ENCODE data around the gene CD300LG. TPM values are rescaled to one million over a fixed set of nuclear protein-coding genes. Genes with fewer than 3 reads are reported as not detected.

Gene CD300LG
- total and polyA plus RNA-seq, 2 experiments from 2014 or later: not detected

DNA sequence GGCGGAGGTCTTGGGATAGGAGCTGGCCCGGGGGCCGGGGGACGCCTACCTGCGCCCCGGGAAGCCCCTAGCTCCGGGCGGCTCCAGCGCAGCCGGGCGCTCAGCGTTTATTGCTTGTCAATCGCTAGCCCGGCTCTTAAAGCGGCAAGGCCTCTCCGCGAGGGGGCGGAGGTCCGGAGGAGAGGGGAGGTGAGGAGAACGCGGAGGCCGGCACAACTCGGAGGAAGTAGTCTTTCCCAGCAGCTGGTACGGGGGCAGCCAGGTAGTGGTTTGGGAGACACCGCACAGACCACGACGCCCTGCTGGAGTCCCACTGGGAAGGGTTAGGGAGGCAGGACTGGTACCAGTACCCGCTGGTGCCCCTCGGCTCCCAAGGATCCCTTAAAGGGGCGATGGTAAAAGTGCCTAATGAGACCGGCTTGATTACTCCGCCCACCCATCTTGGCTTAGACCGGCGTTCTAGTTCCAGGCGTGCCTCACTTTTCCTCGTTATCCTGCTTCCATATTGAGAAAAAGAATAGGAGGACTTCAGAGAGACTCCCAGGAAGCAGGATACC is 60.5 kb downstream of the CD300LG start, which contains the start of gene MPP2:
Gene MPP2, minus strand, starts transcription at position 112 of the 557 bp plus-strand sequence. CDS start 3,076 bp downstream, outside the sequence.
- peak; percentile 76 to 92 for DNase-seq (ENCODE audit: low read depth in 1 of 2, low spot score in 1 of 2)
- TF ChIP-seq, protein P1, sequence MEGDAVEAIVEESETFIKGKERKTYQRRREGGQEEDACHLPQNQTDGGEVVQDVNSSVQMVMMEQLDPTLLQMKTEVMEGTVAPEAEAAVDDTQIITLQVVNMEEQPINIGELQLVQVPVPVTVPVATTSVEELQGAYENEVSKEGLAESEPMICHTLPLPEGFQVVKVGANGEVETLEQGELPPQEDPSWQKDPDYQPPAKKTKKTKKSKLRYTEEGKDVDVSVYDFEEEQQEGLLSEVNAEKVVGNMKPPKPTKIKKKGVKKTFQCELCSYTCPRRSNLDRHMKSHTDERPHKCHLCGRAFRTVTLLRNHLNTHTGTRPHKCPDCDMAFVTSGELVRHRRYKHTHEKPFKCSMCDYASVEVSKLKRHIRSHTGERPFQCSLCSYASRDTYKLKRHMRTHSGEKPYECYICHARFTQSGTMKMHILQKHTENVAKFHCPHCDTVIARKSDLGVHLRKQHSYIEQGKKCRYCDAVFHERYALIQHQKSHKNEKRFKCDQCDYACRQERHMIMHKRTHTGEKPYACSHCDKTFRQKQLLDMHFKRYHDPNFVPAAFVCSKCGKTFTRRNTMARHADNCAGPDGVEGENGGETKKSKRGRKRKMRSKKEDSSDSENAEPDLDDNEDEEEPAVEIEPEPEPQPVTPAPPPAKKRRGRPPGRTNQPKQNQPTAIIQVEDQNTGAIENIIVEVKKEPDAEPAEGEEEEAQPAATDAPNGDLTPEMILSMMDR (IDR thresholded peaks at IDR 0.05; ENCODE audit: low read depth, low read length): peak; percentile 17
- H3K9me3 ChIP-seq (ENCODE audit: low read depth): no peaks in the 10 kb centered on the region
- peaks cover 14% of the 10 kb centered on the region for H3K27me3 ChIP-seq
- peak within 1 kb of the TSS; percentile 68 for H3K4me3 ChIP-seq
- H3K27ac ChIP-seq: no peak within 1 kb of the TSS
- H3K4me1 ChIP-seq (ENCODE audit: low read depth): peaks cover 10% of the 10 kb centered on the region
- no peaks in the 10 kb centered on the region for H3K36me3 ChIP-seq

DNA sequence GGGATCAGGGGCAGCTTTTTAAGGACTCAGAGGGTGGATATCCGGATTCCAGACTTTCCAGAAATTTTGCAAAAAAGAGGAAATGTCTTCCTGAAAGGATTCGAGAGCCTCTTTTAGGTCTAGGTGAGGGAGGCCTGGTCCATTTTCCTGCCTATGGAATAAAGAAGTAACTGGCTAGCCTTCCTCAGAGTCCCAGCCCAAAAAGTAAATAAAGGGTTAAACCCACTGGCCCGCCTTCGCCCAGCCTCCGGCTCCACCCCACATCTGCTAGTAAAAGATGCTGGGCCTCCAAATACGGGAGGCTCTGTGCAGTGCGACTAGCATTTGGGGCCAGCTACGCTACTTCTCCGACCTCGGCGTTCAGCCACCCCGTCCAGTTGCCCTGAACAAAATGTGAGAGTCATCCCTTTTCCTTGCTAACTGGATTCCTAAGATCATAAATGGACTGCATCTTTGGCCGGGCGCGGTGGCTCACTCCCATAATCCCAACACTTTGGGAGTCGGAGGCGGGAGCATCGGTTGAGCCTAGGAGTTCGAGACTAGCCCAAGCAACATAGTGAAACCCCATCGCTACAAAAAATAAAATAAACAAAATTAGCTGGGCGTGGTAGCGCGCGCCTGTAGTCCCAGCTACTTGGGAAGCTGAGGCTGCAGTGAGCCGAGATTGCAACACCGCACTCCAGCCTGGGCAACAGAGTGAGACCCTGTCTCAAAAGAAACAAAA is 61.2 kb downstream of the CD300LG start:
- no peaks in the 10 kb centered on the region for H3K36me3 ChIP-seq
- H3K4me1 ChIP-seq (ENCODE audit: low read depth): peaks cover 10% of the 10 kb centered on the region
- DNase-seq (ENCODE audit: low read depth in 1 of 2, low spot score in 1 of 2): peak; percentile 78
- no peak overlapping the region for H3K27ac ChIP-seq
- TF ChIP-seq, protein P1 (IDR thresholded peaks at IDR 0.05; ENCODE audit: low read depth, low read length): no peak
- H3K4me3 ChIP-seq: peak overlapping the region; percentile 68
- H3K27me3 ChIP-seq: peaks cover 14% of the 10 kb centered on the region
- no peaks in the 10 kb centered on the region for H3K9me3 ChIP-seq (ENCODE audit: low read depth)

DNA sequence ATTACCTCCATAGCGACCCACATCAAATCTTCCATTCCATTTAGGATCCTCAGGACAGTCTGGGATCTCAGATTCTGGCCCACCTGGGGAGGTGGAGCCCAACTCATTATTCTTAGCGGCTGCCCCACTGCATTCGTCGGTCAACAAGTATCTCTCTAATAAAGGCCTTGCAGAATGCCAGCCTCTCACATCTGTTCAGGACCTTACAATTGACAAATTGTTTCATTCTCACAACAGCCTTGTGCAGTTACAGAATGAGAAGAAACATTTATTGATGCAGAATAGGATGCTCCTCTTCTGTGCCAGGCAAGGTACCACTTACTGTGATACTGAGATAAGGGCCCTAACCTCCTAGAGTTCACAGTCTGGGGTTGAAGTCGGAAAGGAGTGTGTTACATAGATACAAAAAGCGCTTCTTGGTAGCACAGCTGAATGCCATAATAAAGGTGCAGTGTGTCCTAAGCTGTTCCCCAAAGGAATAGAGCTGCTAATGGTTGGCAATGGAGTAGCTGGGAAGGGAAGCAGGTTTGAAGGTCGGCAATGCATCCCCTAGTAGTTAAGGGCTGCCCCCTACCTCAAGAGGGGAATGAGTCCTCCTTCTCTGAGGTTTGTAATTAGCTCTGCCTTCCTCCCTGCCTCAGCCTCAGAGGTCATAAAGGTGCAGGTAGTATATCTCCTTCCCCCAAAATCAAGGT is 62.7 kb downstream of the CD300LG start:
- DNase-seq (ENCODE audit: low read depth in 1 of 2, low spot score in 1 of 2): no peak
- Histone ChIP-seq H3K36me3 (no peaks in the 10 kb centered on the region), H3K27ac (no peak overlapping the region), H3K4me3 (no peak overlapping the region), H3K9me3 (ENCODE audit: low read depth) (no peaks in the 10 kb centered on the region), H3K4me1 (ENCODE audit: low read depth) (peaks cover 10% of the 10 kb centered on the region), H3K27me3 (peaks cover 14% of the 10 kb centered on the region)
- TF ChIP-seq, protein P1 (IDR thresholded peaks at IDR 0.05; ENCODE audit: low read depth, low read length): no peak

DNA sequence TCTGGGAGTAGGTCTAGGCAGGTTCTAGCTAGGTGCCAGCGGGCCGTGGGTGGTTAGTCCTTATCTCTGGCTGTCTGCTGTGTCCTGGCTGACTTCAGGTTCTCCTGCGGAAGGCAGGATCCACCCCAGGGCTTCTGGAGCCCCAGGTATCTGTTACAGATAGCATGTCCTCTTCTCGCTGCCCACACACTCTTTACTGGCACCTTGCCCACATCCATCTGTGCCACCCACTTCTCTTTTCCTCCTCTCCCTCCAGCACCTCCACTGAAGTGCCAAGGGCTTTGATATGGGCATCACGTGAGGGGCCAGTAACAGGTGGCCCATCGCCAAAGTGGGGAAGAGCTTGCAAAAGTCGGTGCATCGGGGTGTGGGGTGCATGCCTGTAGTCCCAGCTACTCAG is 64.9 kb downstream of the CD300LG start:
- Histone ChIP-seq H3K27me3 (peaks cover 14% of the 10 kb centered on the region), H3K9me3 (ENCODE audit: low read depth) (no peaks in the 10 kb centered on the region), H3K4me1 (ENCODE audit: low read depth) (peaks cover 7% of the 10 kb centered on the region), H3K36me3 (no peaks in the 10 kb centered on the region), H3K27ac (no peak overlapping the region), H3K4me3 (no peak overlapping the region)
- TF ChIP-seq, protein P1 (IDR thresholded peaks at IDR 0.05; ENCODE audit: low read depth, low read length): no peak
- no peak for DNase-seq (ENCODE audit: low read depth in 1 of 2, low spot score in 1 of 2)

DNA sequence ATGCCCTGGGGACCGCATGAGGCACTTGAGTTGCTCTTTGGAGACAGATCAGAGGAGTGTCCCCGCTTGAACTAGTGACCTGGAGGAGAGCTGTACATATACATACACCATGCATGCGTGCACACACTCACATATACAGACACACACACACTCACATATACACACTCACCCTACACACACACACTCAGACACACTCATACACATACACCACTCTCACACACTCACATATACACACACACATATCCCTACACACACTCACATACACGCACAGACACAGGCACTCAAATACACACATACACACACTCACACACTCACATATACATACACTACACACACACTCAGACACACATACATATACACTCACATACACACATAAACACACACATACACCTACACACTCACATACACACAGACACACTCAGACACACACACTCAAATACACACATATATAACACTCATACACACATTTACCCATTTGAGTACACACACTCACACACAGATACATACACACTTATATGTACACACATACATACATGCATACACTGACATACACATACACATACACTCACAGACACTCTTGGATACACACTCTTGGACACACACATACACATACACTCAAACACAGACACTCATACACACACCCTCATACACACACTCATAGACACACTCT is 65.8 kb downstream of the CD300LG start:
- no peak for DNase-seq (ENCODE audit: low read depth in 1 of 2, low spot score in 1 of 2)
- Histone ChIP-seq H3K9me3 (ENCODE audit: low read depth) (no peaks in the 10 kb centered on the region), H3K36me3 (no peaks in the 10 kb centered on the region), H3K4me1 (ENCODE audit: low read depth) (peaks cover 5% of the 10 kb centered on the region), H3K27ac (no peak overlapping the region), H3K27me3 (peaks cover 19% of the 10 kb centered on the region), H3K4me3 (no peak overlapping the region)
- TF ChIP-seq, protein P1 (IDR thresholded peaks at IDR 0.05; ENCODE audit: low read depth, low read length): no peak
